HG03571 (cell line): ENCODE data around the gene MYO18B.

Experiments
- ATAC-seq: cut with Tn5 transposase; IDR thresholded peaks from one replicate; pipeline ENCODE4 v1.9.1; 2021; ENCODE audit not compliant: unreplicated experiment

The MYO18B gene

DNA sequence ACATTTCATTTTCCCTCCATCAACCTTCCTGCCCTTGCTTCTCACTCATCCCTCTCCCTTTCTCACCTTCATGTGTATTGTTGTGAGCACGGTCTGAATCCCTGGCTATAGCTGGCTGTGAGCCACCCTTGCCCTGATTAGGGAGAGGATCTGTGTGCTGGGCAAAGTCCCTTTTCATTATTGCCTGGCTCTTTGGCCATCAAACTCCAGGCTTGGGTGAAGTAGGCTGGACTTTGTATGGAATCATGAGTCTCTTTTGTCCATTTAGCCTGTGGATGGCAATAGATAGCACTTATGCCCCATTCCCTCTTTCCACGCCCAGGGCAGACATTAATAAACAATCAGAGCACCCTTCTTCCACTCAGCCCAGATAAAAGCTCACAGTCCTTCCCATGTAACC, 6.7 kb downstream of the MYO18B start:
- no peak for ATAC-seq

- ATAC-seq, result peak; percentile 62
These were observed 7.6 kb downstream of the MYO18B start for GRCh38 chr22:25749420-25750169.

- no peak for ATAC-seq
These were observed 8.7 kb downstream of the MYO18B start for GRCh38 chr22:25750569-25751173.

GRCh38 chr22:25751174-25751581, 9.2 kb downstream of the MYO18B start:
- ATAC-seq, result no peak

GRCh38 chr22:25752615-25753214, 10.7 kb downstream of the MYO18B start:
- ATAC-seq, result no peak

DNA sequence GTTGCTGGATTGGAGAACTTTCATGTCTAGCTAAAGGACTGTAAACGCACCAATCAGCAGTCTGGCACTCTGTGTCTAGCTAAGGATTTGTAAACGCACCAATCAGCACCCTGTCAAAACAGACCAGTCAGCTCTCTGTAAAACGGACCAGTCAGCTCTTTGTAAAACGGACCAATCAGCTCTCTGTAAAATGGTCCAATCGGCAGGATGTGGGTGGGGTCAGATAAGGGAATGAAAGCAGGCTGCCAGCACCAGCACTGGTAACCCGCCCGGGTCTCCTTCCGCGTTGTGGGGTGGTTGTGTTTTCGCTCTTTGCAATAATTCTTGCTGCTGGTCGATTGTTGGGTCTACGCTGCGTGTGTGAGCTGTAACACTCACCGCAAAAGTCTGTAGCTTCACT, 11.3 kb downstream of the MYO18B start:
- ATAC-seq, result no peak

DNA sequence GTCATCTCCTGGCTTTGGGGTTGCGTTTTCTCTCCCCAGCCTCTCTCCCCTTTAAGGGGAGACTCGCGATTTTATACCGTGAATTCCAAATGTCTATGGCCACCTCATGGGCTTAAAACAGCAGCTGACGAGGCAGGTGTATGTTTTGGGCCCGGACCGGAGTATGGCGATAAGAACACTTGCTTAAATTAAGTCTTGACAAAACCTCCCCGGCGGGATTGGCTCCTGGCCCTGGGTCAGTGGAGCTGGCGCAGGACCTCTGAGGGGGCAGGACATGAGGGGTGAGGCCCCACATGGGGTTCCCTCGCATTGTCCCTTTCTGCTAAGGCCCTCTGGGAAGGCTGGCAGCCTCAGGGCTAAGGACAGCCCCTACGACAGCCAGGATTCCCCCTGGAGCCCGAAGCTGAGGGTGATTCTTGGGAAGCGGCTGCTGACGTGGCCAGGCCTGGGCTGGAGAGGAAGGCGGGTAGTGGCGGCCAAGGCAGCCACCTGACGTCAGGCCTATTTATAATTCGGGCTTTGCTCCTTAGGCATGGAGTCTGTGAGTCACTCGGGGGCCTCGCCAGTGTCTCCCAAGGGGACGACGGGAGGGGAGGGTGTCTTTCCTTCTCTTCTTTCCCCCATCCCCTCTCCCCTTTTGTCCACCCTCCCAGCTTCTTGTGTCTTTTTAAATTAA, 12.7 kb downstream of the MYO18B start:
- ATAC-seq, result no peak

DNA sequence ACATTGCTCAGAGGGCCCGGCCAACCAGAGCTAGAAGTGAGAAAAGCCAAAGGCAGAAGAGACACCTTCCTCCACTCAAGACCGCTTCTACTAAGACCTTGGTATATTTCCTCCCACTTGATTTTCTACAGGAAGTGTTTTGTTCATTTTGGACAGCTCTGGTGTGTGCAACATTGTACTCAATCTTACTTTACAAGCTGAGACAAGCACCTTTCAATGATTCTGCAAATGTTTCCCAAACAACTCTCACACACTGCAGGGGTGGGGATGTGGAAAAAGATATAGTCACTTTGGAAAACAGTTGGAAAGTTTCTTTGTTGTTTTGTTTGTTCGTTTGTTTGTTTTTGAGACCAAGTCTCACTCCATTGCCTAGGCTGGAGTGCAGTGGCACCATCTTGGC, 15.7 kb downstream of the MYO18B start:
- ATAC-seq, result no peak

- ATAC-seq, result no peak
These were observed 16.3 kb downstream of the MYO18B start for GRCh38 chr22:25758316-25758715.

DNA sequence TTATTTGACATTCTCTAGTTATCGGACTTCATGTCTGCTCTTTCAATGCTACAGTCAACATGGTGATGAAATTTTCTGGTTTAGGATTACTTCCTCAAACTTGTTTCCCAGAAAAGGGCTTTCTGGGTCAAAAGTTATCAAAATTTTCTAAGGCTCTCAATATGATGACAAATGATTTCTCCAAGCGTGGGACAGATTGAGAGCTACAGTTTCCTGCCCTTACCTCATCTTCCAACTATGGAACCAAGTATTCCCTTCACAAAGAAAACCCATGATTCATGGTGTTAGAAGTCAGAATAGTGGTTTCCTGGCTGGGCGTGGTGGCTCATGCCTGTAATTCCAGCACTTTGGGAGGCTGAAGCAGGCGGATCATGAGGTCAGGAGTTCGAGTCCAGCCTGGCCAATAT, 17.8 kb downstream of the MYO18B start:
- no peak for ATAC-seq

- ATAC-seq, result no peak
These were observed 18.3 kb downstream of the MYO18B start for GRCh38 chr22:25760294-25760693.

DNA sequence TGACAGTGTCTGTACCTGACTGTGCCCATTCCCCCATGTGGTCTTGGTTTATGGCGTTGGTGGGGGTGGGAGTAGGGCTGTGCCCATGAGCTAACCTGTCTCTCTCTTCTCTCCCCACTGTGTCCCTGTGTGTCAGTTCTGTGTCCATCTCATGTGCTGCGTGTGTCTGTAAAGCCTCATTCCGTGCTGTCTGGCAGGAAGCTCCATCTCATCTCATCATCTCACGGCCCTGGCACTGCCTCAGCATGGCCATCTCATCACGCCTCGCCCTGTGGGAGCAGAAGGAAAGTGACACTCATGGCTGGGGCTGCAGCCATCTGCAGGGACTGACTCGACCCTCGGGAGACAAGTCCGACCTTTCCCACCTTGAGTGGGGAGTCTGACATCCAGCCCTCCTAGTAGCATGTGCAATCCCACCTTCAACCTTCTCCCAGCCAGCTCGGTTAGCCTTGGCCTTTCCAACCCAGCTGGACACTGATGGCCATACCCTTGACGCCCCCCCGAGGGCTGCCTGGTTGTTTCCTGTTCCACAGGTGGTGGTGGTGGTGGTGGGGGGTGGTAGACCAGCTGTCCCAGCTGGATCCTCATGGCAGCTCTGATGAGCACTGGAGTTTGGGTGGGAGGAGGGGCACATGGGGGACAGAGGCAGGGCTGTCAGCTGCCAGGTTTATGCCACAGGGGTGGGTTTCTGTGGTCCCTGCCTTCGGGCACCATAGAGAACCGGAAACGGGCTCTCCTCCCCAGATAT, 19.0 kb downstream of the MYO18B start:
- no peak for ATAC-seq

DNA sequence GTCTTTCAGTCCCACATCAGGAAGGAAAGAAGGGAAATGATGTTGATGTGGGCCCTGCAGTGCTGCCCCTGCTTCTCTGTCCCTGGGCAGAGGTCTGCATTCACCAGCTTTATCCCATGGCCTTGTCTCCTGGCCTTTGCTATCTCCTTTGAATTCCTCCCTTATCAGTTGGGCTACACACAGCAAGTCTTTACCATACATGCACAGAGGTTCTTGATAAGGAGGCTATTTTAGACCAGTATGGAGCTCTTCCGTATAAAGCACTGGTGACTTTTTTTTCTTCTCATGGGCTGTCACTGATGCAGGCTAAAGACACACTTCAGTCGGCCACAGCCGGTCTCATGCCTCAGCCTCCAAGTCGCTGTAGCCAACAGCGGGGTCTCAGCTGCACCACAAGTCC, 20.2 kb downstream of the MYO18B start:
- ATAC-seq, result no peak

DNA sequence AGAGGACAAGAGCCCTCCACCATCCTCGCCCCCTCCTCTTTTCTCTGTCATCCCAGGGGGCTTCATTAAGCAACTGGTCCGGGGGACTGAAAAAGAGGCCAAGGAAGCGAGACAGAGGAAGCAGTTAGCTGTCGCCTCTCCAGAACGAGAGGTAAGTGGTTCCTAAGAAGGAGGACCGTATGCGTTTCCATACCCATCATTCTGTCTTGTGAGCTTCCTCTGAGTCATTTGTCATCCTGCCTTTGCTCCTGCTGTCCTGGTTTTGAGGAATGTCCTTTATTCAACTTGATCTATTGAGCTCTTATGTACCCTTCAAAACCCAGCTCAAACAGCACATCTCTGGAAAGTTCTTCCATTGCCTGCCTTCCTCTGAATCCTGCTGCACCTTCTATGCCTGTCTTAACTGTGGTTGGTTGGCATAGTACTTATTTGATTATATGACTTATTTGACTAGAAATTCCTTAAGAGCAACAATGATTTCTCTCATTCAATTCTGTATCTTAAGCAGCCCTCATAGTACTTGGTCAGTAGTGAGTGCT, 21.3 kb downstream of the MYO18B start:
- no peak for ATAC-seq

GRCh38 chr22:25764270-25765015, 22.5 kb downstream of the MYO18B start:
- ATAC-seq, result no peak

DNA sequence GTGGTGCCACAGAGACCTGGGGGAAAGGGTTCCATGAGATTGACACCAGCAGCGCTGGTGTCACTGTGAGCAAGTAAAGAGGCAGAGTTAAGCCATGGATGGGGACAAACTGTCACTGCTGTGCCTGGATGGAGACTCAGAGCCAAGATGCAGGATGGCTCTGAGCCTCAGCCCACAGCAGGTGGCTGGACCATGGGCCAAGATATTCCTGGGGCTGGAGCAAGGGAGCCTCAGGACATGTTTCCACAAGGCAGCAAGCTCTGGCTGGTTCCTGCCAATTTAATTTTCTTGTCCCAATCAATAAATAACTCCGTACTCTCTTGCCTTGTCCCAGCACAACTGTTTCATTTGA, 23.0 kb downstream of the MYO18B start:
- no peak for ATAC-seq

GRCh38 chr22:25765801-25766200, 23.8 kb downstream of the MYO18B start:
- ATAC-seq, result no peak

- no peak for ATAC-seq
These were observed 24.4 kb downstream of the MYO18B start for GRCh38 chr22:25766418-25766817.

DNA sequence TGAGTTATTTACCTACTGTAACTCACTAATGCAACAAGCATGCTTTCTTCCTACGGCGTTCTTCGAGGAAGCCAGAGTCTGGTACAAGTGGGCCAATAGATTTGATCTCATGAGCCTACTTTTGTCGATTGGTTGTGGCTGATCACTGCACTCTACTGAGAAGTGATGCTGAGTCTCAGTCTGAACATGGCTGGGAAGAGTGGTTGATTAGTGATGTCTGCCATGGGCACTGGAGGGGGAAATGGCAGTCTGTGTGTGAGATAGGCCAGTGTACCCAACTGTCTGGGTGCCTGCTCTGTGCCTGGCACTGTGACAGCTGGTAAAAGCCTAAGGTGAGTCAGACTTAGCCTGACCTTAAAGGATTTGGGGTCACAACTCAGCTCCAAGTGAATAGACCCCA, 28.3 kb downstream of the MYO18B start:
- no peak for ATAC-seq

DNA sequence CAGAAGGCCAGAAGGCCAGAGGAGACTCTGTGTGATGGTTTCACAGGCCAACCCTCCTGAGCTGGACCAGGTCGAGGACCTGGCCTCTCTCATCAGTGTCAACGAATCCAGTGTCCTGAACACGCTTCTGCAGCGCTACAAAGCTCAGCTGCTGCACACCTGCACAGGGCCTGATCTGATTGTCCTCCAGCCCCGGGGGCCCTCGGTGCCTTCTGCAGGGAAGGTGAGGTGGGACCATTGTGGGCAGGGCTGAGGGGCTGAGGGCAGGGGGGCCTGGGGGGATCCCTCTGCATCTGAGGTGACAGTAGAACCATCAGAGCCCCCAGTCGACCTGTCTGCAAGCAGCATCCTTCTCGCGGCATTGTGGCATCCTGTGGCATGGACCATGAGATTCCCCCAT, 30.3 kb downstream of the MYO18B start:
- no peak for ATAC-seq
